ENCODE data around the gene PCDH9.
A peak's percentile ranks its signal among the peaks of the same experiment; 100 is the strongest.

PCDH9 gene

GRCh38 chr13:66266348-66266747 lies 963.8 kb downstream of the PCDH9 start:
- Histone ChIP-seq H3K79me1 (replicated peaks; ENCODE audit: low read length, poor library complexity, severe bottlenecking) (no peaks in the 10 kb centered on the region), H2BK5ac (ENCODE audit: low read depth, low read length, poor library complexity, severe bottlenecking) (no peak overlapping the region), H2AK5ac (ENCODE audit: low read length, severe bottlenecking) (no peak overlapping the region), H3K4me3 (ENCODE audit: insufficient read depth in 1 of 2, low read depth in 1 of 2, low read length in 2 of 2) (no peak overlapping the region), H2BK12ac (ENCODE audit: low read length in 2 of 2) (no peak overlapping the region), H4K8ac (ENCODE audit: low read length) (no peak overlapping the region), H3K27ac (ENCODE audit: low read length, poor library complexity, severe bottlenecking) (no peak overlapping the region), H3K4me1 (ENCODE audit: control insufficient read depth, insufficient read depth, low read depth, low read length) (peaks cover 3% of the 10 kb centered on the region), H4K91ac (ENCODE audit: low read length) (no peak overlapping the region), H3K9ac (ENCODE audit: low read length) (no peak overlapping the region), H3K18ac (ENCODE audit: low read depth in 1 of 2, low read length in 2 of 2) (no peak overlapping the region), H2BK120ac (ENCODE audit: low read depth, low read length) (no peak overlapping the region), H3K9me3 (ENCODE audit: control insufficient read depth, low read length) (no peaks in the 10 kb centered on the region), H3K36me3 (ENCODE audit: control insufficient read depth in 1 of 2, insufficient read depth in 2 of 2, low read depth in 1 of 2, low read length in 2 of 2) (no peaks in the 10 kb centered on the region), H3K14ac (ENCODE audit: low read length in 2 of 2) (no peak overlapping the region), H2BK15ac (ENCODE audit: low read depth, poor library complexity, severe bottlenecking) (no peak overlapping the region), H3K27me3 (ENCODE audit: control insufficient read depth in 1 of 2, insufficient read depth in 1 of 2, low read length in 2 of 2) (no peaks in the 10 kb centered on the region), H3K4ac (ENCODE audit: low read depth in 1 of 2, low read length in 2 of 2) (no peak overlapping the region), H3K23ac (ENCODE audit: low read length in 2 of 2) (no peak overlapping the region), H3K4me2 (ENCODE audit: low read length, poor library complexity, severe bottlenecking) (no peak overlapping the region), H2AFZ (ENCODE audit: low read depth, low read length) (no peak overlapping the region)
- DNase-seq, result no peak
- no CpG with 5 or more reads among the region's 1 CpG for WGBS

- Histone ChIP-seq H2BK120ac (ENCODE audit: low read depth, low read length) (no peak overlapping the region), H3K4ac (ENCODE audit: low read depth in 1 of 2, low read length in 2 of 2) (no peak overlapping the region), H3K27me3 (ENCODE audit: control insufficient read depth in 1 of 2, insufficient read depth in 1 of 2, low read length in 2 of 2) (no peaks in the 10 kb centered on the region), H2BK12ac (ENCODE audit: low read length in 2 of 2) (no peak overlapping the region), H3K4me2 (ENCODE audit: low read length, poor library complexity, severe bottlenecking) (peak overlapping the region; percentile 59), H2BK5ac (ENCODE audit: low read depth, low read length, poor library complexity, severe bottlenecking) (no peak overlapping the region), H3K79me1 (replicated peaks; ENCODE audit: low read length, poor library complexity, severe bottlenecking) (no peaks in the 10 kb centered on the region), H3K14ac (ENCODE audit: low read length in 2 of 2) (no peak overlapping the region), H3K4me3 (ENCODE audit: insufficient read depth in 1 of 2, low read depth in 1 of 2, low read length in 2 of 2) (no peak overlapping the region), H3K23ac (ENCODE audit: low read length in 2 of 2) (no peak overlapping the region), H3K18ac (ENCODE audit: low read depth in 1 of 2, low read length in 2 of 2) (no peak overlapping the region), H4K8ac (ENCODE audit: low read length) (no peak overlapping the region), H3K27ac (ENCODE audit: low read length, poor library complexity, severe bottlenecking) (peak overlapping the region; percentile 50), H2AK5ac (ENCODE audit: low read length, severe bottlenecking) (no peak overlapping the region), H3K9me3 (ENCODE audit: control insufficient read depth, low read length) (no peaks in the 10 kb centered on the region), H3K4me1 (ENCODE audit: control insufficient read depth, insufficient read depth, low read depth, low read length) (peaks cover 3% of the 10 kb centered on the region), H3K36me3 (ENCODE audit: control insufficient read depth in 1 of 2, insufficient read depth in 2 of 2, low read depth in 1 of 2, low read length in 2 of 2) (no peaks in the 10 kb centered on the region), H2BK15ac (ENCODE audit: low read depth, poor library complexity, severe bottlenecking) (no peak overlapping the region), H3K9ac (ENCODE audit: low read length) (no peak overlapping the region), H2AFZ (ENCODE audit: low read depth, low read length) (no peak overlapping the region), H4K91ac (ENCODE audit: low read length) (no peak overlapping the region)
- 97% methylated on average over 3 of the region's 4 CpGs for WGBS
- no peak for DNase-seq
Observed at GRCh38 chr13:66265371-66265770, 964.8 kb downstream of the PCDH9 start.

GRCh38 chr13:66264971-66265370 lies 965.2 kb downstream of the PCDH9 start:
- H3K4me2 ChIP-seq (ENCODE audit: low read length, poor library complexity, severe bottlenecking), result peak overlapping the region; percentile 59
- H3K27ac ChIP-seq (ENCODE audit: low read length, poor library complexity, severe bottlenecking), result peak overlapping the region; percentile 50
- H2AFZ ChIP-seq (ENCODE audit: low read depth, low read length), result no peak overlapping the region
- H3K4me1 ChIP-seq (ENCODE audit: control insufficient read depth, insufficient read depth, low read depth, low read length), result peaks cover 3% of the 10 kb centered on the region
- no peak overlapping the region for H3K14ac ChIP-seq (ENCODE audit: low read length in 2 of 2)
- no peaks in the 10 kb centered on the region for H3K9me3 ChIP-seq (ENCODE audit: control insufficient read depth, low read length)
- H3K4ac ChIP-seq (ENCODE audit: low read depth in 1 of 2, low read length in 2 of 2), result no peak overlapping the region
- no peak overlapping the region for H2BK15ac ChIP-seq (ENCODE audit: low read depth, poor library complexity, severe bottlenecking)
- H3K79me1 ChIP-seq (replicated peaks; ENCODE audit: low read length, poor library complexity, severe bottlenecking), result no peaks in the 10 kb centered on the region
- H3K23ac ChIP-seq (ENCODE audit: low read length in 2 of 2), result no peak overlapping the region
- no peak overlapping the region for H2AK5ac ChIP-seq (ENCODE audit: low read length, severe bottlenecking)
- no peak overlapping the region for H3K4me3 ChIP-seq (ENCODE audit: insufficient read depth in 1 of 2, low read depth in 1 of 2, low read length in 2 of 2)
- H2BK12ac ChIP-seq (ENCODE audit: low read length in 2 of 2), result no peak overlapping the region
- no peak overlapping the region for H2BK120ac ChIP-seq (ENCODE audit: low read depth, low read length)
- H4K91ac ChIP-seq (ENCODE audit: low read length), result no peak overlapping the region
- DNase-seq, result no peak
- no peak overlapping the region for H4K8ac ChIP-seq (ENCODE audit: low read length)
- H3K18ac ChIP-seq (ENCODE audit: low read depth in 1 of 2, low read length in 2 of 2), result no peak overlapping the region
- H3K9ac ChIP-seq (ENCODE audit: low read length), result no peak overlapping the region
- no peaks in the 10 kb centered on the region for H3K36me3 ChIP-seq (ENCODE audit: control insufficient read depth in 1 of 2, insufficient read depth in 2 of 2, low read depth in 1 of 2, low read length in 2 of 2)
- H2BK5ac ChIP-seq (ENCODE audit: low read depth, low read length, poor library complexity, severe bottlenecking), result no peak overlapping the region
- no peaks in the 10 kb centered on the region for H3K27me3 ChIP-seq (ENCODE audit: control insufficient read depth in 1 of 2, insufficient read depth in 1 of 2, low read length in 2 of 2)
- WGBS, result 59% methylated on average over 3 of the region's 5 CpGs

GRCh38 chr13:66262330-66262729 lies 967.8 kb downstream of the PCDH9 start:
- no peak overlapping the region for H2BK12ac ChIP-seq (ENCODE audit: low read length in 2 of 2)
- no peaks in the 10 kb centered on the region for H3K36me3 ChIP-seq (ENCODE audit: control insufficient read depth in 1 of 2, insufficient read depth in 2 of 2, low read depth in 1 of 2, low read length in 2 of 2)
- no peak overlapping the region for H3K4me3 ChIP-seq (ENCODE audit: insufficient read depth in 1 of 2, low read depth in 1 of 2, low read length in 2 of 2)
- no peak overlapping the region for H3K9ac ChIP-seq (ENCODE audit: low read length)
- no peaks in the 10 kb centered on the region for H3K9me3 ChIP-seq (ENCODE audit: control insufficient read depth, low read length)
- peaks cover 3% of the 10 kb centered on the region for H3K4me1 ChIP-seq (ENCODE audit: control insufficient read depth, insufficient read depth, low read depth, low read length)
- no peak overlapping the region for H3K4me2 ChIP-seq (ENCODE audit: low read length, poor library complexity, severe bottlenecking)
- no peaks in the 10 kb centered on the region for H3K27me3 ChIP-seq (ENCODE audit: control insufficient read depth in 1 of 2, insufficient read depth in 1 of 2, low read length in 2 of 2)
- H2AK5ac ChIP-seq (ENCODE audit: low read length, severe bottlenecking), result no peak overlapping the region
- no peaks in the 10 kb centered on the region for H3K79me1 ChIP-seq (replicated peaks; ENCODE audit: low read length, poor library complexity, severe bottlenecking)
- no peak overlapping the region for H3K14ac ChIP-seq (ENCODE audit: low read length in 2 of 2)
- no peak overlapping the region for H2BK15ac ChIP-seq (ENCODE audit: low read depth, poor library complexity, severe bottlenecking)
- no peak for DNase-seq
- H4K8ac ChIP-seq (ENCODE audit: low read length), result no peak overlapping the region
- no CpG with 5 or more reads among the region's 1 CpG for WGBS
- H4K91ac ChIP-seq (ENCODE audit: low read length), result no peak overlapping the region
- no peak overlapping the region for H2BK120ac ChIP-seq (ENCODE audit: low read depth, low read length)
- H3K18ac ChIP-seq (ENCODE audit: low read depth in 1 of 2, low read length in 2 of 2), result no peak overlapping the region
- no peak overlapping the region for H2AFZ ChIP-seq (ENCODE audit: low read depth, low read length)
- H3K23ac ChIP-seq (ENCODE audit: low read length in 2 of 2), result no peak overlapping the region
- H3K27ac ChIP-seq (ENCODE audit: low read length, poor library complexity, severe bottlenecking), result no peak overlapping the region
- no peak overlapping the region for H2BK5ac ChIP-seq (ENCODE audit: low read depth, low read length, poor library complexity, severe bottlenecking)
- H3K4ac ChIP-seq (ENCODE audit: low read depth in 1 of 2, low read length in 2 of 2), result no peak overlapping the region
